ENCODE measurements around the gene ZNF446.
"Not testable (repeated sequence)": the region's sequence is repeated elsewhere in the genome, so short reads cannot be mapped to it uniquely, and the experiment has no call there.

ZNF446 gene

DNA sequence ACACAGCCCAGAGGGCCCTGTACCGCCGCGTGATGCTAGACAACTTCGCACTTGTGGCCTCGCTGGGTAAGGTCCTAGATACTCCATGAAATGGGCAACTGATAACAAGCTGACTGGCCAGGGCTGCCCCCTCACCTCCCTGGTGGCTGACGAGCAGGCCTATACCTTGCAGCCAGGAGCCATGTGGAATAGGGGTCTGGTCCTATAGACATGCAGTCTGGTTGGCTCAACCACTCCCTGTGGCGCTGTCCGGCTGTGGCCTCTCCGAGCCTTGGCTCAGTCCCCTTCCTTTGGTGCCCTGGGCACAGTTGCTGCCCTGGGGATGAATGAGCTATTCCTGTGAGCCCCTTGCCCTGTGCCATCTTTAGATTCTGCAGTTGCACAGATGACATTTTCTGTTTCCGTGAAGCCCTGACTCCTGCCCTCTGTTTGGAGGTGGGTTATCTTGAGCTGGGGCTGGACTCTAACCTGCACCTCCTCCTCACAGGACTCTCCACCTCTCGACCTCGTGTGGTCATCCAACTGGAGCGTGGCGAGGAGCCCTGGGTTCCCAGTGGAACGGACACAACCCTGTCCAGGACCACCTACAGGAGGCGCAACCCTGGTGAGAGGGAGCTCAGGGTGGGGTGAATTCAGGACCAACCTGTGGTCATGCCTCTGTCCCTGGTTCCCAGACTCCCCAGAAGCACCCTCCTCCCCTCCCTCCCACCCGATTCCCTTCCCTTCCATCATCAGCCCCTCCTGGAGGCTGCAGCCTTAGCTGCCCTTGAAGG lies 6.7 kb upstream of the ZNF446 start:
- DNase-seq (ENCODE audit: extremely low read depth in 1 of 2, low read depth in 1 of 2) = no peak

DNA sequence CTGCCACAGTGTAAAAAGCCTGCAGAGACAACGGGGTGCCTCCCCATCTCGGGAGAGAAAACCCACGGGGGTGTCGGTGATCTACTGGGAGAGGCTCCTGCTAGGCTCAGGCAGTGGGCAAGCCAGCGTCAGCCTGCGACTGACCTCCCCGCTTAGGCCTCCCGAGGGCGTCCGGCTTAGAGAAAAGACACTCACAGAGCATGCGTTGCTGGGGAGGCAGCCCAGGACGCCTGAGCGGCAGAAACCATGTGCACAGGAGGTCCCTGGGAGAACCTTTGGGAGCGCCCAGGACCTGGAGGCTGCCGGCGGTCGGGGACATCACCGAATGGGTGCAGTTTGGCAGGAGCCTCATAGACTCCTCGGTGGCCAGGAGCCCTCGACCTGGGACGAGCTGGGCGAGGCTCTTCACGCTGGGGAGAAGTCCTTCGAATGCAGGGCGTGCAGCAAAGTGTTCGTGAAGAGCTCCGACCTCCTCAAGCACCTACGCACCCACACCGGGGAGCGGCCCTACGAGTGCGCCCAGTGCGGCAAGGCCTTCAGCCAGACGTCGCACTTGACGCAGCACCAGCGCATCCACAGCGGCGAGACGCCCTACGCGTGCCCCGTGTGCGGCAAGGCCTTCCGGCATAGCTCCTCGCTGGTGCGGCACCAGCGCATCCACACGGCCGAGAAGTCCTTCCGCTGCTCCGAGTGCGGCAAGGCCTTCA lies 5.2 kb upstream of the ZNF446 start:
- DNase-seq (ENCODE audit: extremely low read depth in 1 of 2, low read depth in 1 of 2) = not testable (repeated sequence)

DNA sequence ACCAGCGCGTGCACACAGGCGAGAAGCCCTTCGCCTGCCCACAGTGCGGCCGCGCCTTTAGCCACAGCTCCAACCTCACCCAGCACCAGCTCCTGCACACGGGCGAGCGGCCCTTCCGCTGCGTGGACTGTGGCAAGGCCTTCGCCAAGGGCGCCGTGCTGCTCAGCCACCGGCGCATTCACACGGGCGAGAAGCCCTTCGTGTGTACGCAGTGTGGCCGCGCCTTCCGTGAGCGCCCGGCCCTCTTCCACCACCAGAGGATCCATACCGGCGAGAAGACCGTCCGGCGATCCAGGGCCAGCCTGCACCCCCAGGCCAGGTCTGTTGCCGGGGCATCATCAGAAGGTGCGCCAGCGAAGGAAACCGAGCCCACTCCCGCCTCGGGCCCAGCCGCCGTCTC lies 4.4 kb upstream of the ZNF446 start:
- DNase-seq (ENCODE audit: extremely low read depth in 1 of 2, low read depth in 1 of 2) = no peak

DNA sequence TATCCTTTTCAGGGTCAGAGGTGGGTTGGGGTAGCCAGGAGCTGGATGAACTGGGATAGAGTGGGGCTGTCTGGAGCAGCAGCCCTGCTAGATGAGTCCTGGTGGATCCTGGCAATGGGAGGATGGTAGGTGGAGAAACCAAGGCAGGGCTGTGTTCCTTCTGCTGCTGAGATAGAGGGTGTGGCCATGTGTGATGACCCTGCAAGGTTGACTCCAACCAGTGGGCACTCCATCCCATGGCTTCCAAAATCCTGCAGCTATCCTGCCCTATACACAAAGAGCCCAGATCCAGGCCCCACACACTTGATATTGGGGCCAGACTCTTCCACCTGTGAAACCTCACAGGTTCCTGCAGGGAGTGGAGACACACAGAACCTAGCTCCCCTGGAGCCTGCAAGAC lies 2.4 kb upstream of the ZNF446 start:
- no peak for DNase-seq (ENCODE audit: extremely low read depth in 1 of 2, low read depth in 1 of 2)

DNA sequence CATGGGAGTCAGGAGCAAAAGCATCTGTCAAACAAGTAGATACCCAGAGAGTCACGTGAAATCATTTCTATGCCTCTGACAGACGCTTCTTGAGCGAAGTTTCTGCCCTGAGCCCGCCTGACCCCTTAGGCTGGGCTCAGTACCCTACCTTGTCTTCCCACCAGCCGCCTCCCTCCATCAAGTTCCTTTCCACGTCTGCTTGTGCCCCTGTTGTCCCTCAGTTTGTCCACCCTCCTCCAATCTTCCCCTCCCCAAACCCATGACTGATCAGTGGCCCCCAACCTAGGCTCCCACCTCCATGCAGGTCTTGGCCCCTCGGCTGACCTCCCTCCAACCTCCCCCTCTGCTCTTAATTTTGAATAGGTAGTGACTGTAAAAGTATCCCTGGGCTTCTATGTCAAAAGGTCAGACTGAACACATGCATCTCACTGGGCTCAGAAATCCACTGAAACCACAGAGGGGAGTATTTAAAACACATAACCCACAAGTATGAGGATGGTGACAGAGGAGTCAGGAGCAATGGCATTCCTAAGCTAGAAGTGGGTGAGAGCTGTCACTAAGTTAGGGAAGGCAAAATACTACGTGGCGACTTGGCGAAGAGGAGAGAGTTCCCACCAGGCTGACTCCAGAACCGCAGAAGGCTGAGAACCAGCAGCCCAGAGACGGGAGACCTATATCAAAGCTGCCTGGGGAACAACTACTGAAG lies 1.7 kb upstream of the ZNF446 start:
- no peak for DNase-seq (ENCODE audit: extremely low read depth in 1 of 2, low read depth in 1 of 2)

DNA sequence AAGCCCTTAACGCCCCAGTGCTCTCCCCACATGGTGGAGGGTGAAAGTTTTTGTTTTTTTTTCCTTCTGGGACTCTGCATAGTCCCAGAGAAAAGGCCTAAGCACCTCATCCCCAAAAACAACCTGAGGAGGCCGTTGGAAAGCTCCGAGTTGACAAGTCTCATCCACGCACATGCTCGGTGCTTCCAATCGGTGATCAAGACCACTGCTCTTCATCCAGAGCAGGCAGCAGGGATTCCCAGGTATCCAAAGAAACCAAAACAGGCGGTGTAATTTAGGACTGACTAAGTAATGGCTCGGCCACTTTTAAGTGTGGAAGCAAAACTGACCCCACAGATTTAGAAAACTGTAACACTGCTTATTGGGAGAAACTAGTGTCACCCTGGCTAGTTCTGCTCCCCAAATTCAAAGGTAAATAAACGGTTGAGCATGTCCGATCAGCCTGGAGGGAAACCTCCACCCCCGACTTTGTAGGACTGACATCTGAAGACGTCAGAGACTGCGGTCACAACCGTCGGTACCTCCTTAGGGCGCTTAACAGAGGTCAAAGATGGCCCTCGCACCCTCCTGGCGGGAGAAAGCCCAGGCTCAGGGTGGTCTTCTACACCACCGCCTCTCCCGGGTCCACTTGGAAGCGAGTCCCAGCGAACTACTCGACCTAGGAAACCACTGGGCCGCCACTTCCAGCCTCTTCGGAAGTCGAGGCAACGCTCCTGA lies 997 bp upstream of the ZNF446 start:
- no peak for DNase-seq (ENCODE audit: extremely low read depth in 1 of 2, low read depth in 1 of 2)

DNA sequence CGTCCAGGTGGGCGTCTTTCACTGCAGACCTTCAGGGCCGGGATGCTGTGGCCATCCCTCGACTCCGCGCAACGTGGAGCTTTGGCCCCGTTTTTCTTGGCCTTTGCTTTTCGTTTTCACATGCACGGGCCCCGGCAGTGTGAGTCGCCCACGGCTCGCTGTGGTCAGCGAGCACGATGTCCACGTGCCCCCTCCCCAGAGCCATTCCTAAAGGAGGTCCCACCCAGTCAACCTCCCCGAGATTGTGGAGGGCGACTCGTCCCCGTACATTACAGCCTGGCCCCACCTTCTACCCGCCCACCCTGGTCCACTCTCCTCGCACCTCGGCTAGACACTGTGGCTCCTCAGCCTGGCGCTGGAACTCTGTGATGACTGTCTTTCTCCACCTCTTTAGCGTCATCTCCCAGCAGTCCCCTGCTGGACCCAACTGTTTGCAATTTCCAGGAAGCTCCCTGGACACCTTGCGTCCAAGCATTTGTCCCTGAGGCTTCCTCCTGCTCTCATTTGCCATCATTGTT lies 405 bp downstream of the ZNF446 start:
- DNase-seq (ENCODE audit: extremely low read depth in 1 of 2, low read depth in 1 of 2) = no peak

DNA sequence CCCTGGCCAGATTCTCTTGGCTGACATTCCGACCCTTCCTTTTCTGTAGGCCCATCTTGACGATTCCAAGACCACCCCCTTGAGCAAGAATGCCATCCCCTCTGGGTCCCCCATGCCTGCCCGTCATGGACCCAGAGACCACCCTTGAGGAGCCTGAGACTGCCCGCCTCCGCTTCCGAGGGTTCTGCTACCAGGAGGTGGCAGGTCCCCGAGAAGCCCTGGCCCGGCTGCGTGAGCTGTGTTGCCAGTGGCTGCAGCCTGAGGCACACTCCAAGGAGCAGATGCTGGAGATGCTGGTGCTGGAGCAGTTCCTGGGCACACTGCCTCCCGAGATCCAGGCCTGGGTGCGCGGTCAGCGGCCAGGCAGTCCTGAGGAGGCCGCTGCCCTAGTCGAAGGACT lies 978 bp downstream of the ZNF446 start:
- no peak for DNase-seq (ENCODE audit: extremely low read depth in 1 of 2, low read depth in 1 of 2)

DNA sequence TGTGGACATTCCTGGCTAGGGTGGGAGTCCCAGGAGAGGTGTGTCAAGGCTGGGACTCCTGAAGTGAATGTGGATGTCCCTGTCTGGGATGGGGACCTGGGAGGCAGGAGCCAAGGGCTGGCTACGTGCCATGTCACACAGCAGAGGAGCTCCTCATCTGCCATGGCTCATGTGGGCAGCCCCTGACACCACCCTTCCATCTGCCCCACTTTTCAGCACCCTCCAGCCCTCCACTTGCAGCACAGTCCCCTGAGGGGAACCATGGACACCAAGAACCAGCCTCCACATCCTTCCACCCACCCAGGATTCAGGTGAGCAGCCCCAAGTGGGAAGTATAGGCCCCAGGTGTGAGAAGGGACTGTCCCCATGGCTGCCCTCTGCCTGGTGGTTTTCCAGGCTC lies 1.7 kb downstream of the ZNF446 start:
- no peak for DNase-seq (ENCODE audit: extremely low read depth in 1 of 2, low read depth in 1 of 2)

DNA sequence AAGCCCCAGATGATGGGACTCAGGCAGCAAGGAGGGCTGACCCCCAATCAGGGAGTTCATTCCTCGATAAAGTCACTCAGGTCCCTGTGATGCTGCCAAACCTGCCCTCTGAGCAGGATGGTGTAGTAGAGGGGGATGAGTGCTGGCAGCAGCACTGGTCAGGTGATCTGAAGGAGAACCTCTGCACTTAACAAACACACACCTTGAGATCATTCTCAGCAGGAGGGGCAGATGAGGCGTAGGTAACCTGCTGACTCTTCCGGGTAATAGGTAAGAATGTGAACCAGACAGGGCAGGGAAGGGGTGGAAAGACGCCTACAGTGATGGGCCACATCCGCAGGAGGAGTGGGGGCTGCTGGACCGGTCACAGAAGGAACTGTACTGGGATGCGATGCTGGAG lies 3.2 kb downstream of the ZNF446 start:
- DNase-seq (ENCODE audit: extremely low read depth in 1 of 2, low read depth in 1 of 2) = no peak

DNA sequence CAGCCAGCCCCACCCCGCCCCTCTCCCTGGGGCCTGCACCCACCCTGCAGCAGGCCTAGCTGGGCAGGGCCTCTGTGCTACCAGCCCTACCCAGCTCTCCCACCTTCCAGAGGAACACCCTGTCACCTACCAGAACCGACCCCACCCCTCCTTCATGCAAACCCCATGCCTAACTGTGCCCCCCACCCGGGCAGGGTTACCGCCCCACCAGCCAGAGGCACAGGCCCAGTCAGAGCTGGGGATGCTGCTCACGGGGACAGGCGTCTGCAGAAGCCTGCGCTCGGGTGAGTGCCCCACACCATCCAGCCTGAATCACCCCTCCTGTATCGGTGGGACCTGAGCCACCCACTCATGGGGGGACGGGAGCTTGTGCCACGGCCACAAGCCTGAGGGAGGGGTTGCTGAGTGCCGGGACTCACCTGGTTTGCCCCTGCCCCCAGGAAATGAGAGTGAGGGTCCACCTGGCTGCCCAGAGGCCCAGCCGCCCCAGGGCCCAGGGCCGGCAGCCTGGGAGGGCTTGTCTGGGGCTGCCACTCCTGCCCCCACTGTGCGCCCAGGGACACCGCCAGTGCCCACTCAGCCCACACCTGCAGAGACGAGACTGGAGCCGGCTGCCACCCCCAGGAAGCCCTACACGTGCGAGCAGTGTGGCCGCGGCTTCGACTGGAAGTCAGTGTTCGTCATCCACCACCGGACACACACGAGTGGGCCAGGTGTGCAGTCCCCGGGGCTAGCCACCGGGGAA lies 3.8 kb downstream of the ZNF446 start:
- DNase-seq (ENCODE audit: extremely low read depth in 1 of 2, low read depth in 1 of 2) = no peak

DNA sequence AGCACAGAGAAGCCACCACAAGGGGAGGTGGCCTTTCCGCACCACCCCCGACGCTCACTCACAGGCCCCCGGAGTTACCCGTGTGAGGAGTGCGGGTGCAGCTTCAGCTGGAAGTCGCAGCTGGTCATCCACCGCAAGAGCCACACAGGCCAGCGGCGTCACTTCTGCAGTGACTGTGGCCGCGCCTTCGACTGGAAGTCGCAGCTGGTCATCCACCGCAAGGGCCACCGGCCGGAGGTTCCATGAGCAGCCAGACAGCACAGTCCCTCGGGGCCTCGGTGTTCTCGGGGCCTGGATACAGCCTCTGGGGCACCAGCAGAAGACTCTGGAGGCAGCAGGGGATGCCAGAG lies 4.3 kb downstream of the ZNF446 start:
- DNase-seq (ENCODE audit: extremely low read depth in 1 of 2, low read depth in 1 of 2) = no peak

DNA sequence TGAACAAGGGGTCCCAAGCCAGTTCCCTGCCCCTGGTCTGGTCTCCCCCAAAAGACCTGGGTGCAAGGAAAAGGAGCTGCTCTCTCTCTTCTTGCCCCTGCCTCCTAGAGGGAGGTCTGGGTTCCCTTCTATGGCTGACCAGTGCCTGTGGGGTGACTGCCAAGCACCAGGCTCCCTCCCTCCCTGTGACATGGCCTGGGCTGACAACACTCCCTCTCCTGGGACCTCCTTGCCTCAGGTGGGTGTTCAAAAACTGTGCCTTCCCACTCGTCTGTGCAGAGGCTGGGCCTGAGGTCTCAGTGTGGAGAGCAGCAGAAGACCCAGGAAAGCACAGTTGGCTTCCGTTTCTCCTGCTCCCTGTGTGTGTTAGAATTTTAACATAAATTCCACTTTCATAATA lies 4.7 kb downstream of the ZNF446 start:
- DNase-seq (ENCODE audit: extremely low read depth in 1 of 2, low read depth in 1 of 2) = no peak

DNA sequence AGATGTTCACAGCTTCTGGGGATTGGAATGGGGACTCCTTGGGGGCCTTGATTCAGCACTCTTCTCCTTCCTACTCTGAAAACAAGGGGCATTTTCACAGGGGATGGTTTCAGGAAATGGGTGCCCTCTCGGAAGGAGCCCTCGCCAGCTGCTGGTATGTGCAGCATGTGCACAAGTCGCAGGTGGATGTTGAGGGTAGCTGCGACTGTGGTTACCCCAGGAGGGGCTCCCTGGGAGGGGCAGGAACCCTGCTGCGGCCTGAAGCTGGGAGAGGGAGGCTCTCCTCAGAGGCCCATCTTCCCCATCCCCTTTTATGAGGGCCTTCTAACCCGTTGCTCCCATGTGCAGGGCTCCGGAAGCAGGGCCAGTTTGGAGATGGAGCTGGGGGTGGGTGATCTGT lies 6.2 kb downstream of the ZNF446 start:
- DNase-seq (ENCODE audit: extremely low read depth in 1 of 2, low read depth in 1 of 2) = no peak

DNA sequence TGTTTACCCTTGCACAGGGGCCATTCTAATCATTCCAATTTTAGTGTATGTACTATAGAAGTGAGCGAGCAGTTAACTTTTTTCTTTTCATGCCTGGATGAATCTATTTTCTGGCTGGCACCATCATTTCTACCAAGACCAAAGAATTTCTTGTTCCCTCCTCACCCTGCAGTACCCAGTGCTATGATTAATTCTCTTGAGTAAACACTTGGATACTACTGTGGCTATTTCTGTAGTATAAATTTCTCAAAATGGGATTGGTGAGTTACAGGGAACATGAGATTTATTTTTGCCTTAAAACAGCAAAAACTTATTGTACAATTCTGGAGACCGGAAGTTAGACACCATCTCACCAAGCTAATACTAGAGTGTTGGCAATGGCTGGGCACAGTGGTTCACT lies 7.6 kb downstream of the ZNF446 start:
- no peak for DNase-seq (ENCODE audit: extremely low read depth in 1 of 2, low read depth in 1 of 2)

DNA sequence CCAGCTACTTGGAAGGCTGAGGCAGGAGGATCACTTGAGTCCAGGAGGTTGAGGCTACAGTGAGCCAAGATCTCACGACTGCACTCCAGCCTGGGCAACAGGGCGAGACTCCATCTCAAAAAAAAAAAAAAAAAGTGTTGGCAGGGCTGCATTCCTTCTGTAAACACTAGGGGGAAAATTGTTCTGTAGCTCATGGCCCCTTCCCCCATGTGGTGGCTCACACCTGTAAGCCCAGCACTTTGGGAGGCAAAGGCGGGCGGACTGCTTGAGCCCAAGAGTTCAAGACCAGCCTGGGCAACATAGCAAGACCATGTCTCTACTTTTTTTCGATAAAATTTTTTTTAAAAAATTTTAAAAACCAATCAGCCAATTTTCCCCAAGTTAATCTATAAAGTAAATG lies 8.2 kb downstream of the ZNF446 start:
- DNase-seq (ENCODE audit: extremely low read depth in 1 of 2, low read depth in 1 of 2) = not testable (repeated sequence)

DNA sequence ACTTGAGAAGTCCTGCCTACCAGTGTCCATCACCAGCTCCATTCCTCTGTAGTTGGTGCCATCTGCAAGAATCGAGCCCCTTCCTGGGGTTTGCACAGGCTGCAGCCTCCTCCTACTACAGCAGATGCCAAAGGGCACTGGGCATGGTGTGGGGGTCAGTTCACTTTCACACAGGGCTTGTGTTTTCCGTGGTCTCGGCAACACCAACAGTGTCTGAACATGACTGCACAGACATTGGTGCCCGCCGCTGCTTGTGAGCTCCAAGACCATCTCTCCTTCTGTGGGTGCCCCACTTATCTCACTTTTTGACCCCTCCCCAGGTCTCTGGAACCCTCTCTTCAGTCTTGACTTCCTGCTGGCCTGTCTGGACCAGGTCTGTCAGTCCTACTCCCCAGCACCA lies 15.2 kb downstream of the ZNF446 start:
- DNase-seq (ENCODE audit: extremely low read depth in 1 of 2, low read depth in 1 of 2) = no peak

DNA sequence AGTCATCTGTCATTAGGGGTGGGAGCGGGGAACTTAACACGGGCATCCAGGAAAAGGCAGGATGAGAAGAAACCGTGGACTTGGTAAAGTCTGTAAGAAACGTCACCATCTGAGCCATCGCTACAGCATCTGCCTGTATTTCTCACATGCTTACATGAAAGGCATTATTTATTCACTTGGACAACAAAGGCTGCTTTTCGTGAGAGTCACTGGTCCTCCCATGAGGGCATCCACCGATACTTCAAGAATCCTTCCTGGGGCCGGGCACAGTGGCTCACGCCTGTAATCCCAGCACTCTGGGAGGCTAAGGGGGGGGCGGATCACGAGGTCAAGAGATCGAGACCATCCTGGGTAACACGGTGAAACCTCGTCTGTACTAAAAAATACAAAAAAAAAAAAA lies 16.1 kb downstream of the ZNF446 start:
- DNase-seq (ENCODE audit: extremely low read depth in 1 of 2, low read depth in 1 of 2) = no peak

DNA sequence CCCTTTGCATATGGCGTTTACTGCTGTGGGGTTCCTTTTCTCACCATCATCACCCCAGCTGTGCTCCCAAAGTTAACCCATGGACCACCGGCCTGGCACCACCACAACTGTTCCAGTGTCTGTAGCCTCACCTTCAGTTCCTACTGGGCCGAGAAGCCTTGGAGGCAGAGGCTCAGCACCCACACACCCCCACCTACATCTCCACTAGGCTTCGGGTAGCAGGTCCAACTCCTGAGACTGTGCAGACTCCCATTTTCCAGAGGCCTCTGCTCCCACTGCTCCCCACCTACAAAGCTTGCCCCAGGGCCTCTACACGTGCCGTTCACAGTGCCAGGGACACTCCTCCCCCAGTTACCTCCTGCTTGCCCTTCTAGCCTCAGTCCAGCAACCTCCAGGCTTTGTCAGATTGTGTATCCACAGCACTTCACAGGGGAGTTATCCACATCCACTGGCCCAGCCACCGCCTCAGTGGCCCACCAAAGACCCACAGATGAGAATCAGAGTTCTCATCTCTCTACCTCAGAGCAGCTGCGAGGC lies 21.6 kb downstream of the ZNF446 start:
- no peak for DNase-seq (ENCODE audit: extremely low read depth in 1 of 2, low read depth in 1 of 2)

DNA sequence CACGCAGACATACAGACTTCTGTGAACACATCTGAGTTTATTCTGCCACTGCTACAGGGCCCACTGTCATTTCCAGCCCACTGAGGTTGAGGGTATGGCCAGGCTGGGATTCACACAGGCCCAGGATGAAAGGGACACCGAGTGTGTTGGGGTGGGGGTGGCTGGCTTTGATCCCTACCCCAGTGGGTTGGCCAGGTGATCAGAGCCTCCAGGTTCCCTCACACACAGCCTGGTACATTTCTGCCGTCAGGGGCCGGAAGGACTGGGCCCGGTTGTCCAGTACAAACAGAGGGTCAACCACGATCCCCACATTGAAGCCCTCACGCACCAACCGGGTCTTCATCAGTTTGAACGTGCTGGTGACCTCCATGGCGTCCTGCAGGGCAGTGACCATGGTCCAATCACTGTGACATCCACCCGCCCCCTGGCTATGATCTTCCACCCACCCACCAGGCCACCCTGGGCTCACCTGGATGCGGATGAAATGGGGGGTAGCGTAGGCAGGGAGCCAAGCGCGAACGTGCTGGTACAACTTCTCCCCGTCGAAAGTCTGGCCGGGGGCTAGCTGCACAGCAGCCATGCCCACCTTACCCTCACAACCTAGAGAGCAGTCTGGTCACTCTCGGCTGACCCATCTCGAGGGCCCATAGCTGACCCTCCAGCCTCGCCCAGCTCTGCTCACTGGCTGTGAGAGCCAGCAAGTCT lies 22.3 kb downstream of the ZNF446 start:
- DNase-seq (ENCODE audit: extremely low read depth in 1 of 2, low read depth in 1 of 2) = no peak

All from stimulated activated CD8-positive, alpha-beta memory T cell treated with anti-CD3 and anti-CD28 coated beads, Interleukin-7, amount 100 ng/mL, for 48 hours (primary cell).